22Rv1 (cell line): ENCODE data around the gene ASB13.

Source experiments
- CTCF ChIP-seq: fragments of 450-650 bp; IDR thresholded peaks from 2 replicates; pipeline ENCODE4 v1.5.1; 2017; ENCODE audit warnings: mild to moderate bottlenecking
- ZFX ChIP-seq: fragments of 450-650 bp; IDR thresholded peaks from 2 replicates; pipeline ENCODE4 v1.6.1; 2017; ENCODE audit warnings: antibody characterized with exemption, borderline replicate concordance

GRCh38 chr10:5655121-5655520, 11.3 kb downstream of the ASB13 start:
- TF ChIP-seq CTCF, result no peak
- TF ChIP-seq ZFX, result no peak
